H1 (cell line): ENCODE data around the gene MFN1. TPM values are rescaled to one million over a fixed set of nuclear protein-coding genes. Genes with fewer than 3 reads are reported as not detected.

Experiments
- CTBP2 ChIP-seq: IDR thresholded peaks from 2 replicates; pipeline ENCODE4 v1.7.0; 2011; ENCODE audit warnings: borderline replicate concordance, mild to moderate bottlenecking, moderate library complexity, mixed read lengths, low read length; ENCODE audit not compliant: insufficient read depth, insufficient read length
- PHF8 ChIP-seq: fragments of 200-600 bp; sonication (generic); conservative IDR thresholded peaks from 2 replicates; pipeline ENCODE4 v1.7.1; 2012; ENCODE audit warnings: low read depth, mild to moderate bottlenecking, inconsistent platforms, low read length, moderate library complexity
- RBBP5 ChIP-seq: IDR thresholded peaks from 2 replicates; pipeline ENCODE4 v1.7.1; 2012; ENCODE audit warnings: low read depth, mild to moderate bottlenecking, inconsistent platforms, low read length, moderate library complexity, borderline replicate concordance
- SIN3A ChIP-seq, 2 experiments: IDR thresholded peaks in 1 of 2; conservative IDR thresholded peaks in 1 of 2; 2 replicates each; pipeline ENCODE4 v1.6.1; 2011 to 2012; ENCODE audit warnings: low read length in 2 of 2, improper control_type of control experiment in 1 of 2, low read depth in 1 of 2, mild to moderate bottlenecking in 1 of 2
- YY1 ChIP-seq: IDR thresholded peaks from 2 replicates; pipeline ENCODE4 v1.6.1; 2011; ENCODE audit warnings: low read depth, mild to moderate bottlenecking, low read length
- polyA plus RNA-seq, 7 experiments: library from polyadenylated mRNA; depleted of rRNA in 3 of 7; stranded (reverse) in 5 of 7; unstranded in 2 of 7; fragments of >200 nt in 5 of 7; fragments of 200-250 nt in 2 of 7; gene quantifications; 1 replicate in 5 of 7; 2 replicates in 1 of 7; 4 replicates in 1 of 7; pipeline versions ENCODE4 v1.2.1 to v1.2.3, GENCODE V29; 2011 to 2013; ENCODE audit warnings: missing spikeins in 2 of 7, mixed read lengths in 2 of 7
- total RNA-seq: library from RNA; stranded (reverse); fragmentation: NEBNext Ultra II Directional; extraction: Animal tissue kit (Norgen Biotek cat#: 25700); gene quantifications from 2 replicates; pipeline ENCODE4 v1.2.1, GENCODE V29; 2021

MFN1 gene
- total and polyA plus RNA-seq, 2 of the 8 experiments (the other 6 are each of a cell fraction or from before 2014, with no cell fraction given), result 9.1 to 35.6 TPM

- TF ChIP-seq PHF8 (peak; percentile 59; the same call in 1 of the 2 replicates), CTBP2 (peak; percentile 10), SIN3A (conservative IDR thresholded peaks at IDR 0.05 in 1 of 2, IDR thresholded peaks at IDR 0.05 in 1 of 2; ENCODE audit: low read depth in 1 of 2, low read length in 2 of 2) (peak; percentile 6 to 64; a peak in 1 of 4 replicates), YY1 (peak; percentile 16; the same call in 1 of the 2 replicates), RBBP5 (peak; percentile 88; the same call in 1 of the 2 replicates)
Measured at GRCh38 chr3:179323197-179324110, 24.1 kb upstream of the MFN1 start (continued).
